HepG2 (cell line): ENCODE results near the gene SV2B. TPM values are rescaled to one million over a fixed set of nuclear protein-coding genes. Genes with fewer than 3 reads are reported as not detected.

Experiments used
- ATAC-seq: fragments of 200-7000 bp; cut with Tn5 transposase; 3 replicates; pipeline ENCODE4 v1.9.1; 2020; ENCODE audit warnings: mild to moderate bottlenecking, moderate library complexity
- BruUV-seq: library from RNA; stranded (reverse); fragments of 400-500 nt; replicated peaks from 2 replicates; lab custom pipeline; 2021; lab: Mats Ljungman, UMichigan
- CTCF ChIA-PET: fragments of 300-600 bp; formaldehyde crosslinking; extraction: SDS; loops from one replicate; lab custom pipeline; 2021; ENCODE audit warnings: low total read pairs, inconsistent platforms, low intra/inter-chr PET ratio; lab: Yijun Ruan, JAX
- POLR2A ChIA-PET: fragments of 350-600 bp; sonication (Branson Sonifier 250); formaldehyde crosslinking; loops from one replicate; lab custom pipeline; 2020; ENCODE audit warnings: antibody characterized with exemption, inconsistent platforms; lab: Yijun Ruan, JAX
- DNase-seq: peaks from one replicate; pipeline ENCODE4 v3.0.0-alpha.2; 2015; ENCODE audit warnings: low spot score
- FAIRE-seq: peaks from 3 replicates; lab custom pipeline; 2011; peaks lifted over from hg19 to GRCh38; lab: Jason Lieb, UNC
- H2AFZ ChIP-seq: one replicate; pipeline ENCODE4 v1.6.1; 2011; ENCODE audit warnings: low read length, inconsistent platforms
- H3K27ac ChIP-seq: fragments of 300-600 bp; 3 replicates; pipeline ENCODE4 v1.8.0; 2011; ENCODE audit warnings: mixed run types, mild to moderate bottlenecking, mixed read lengths, low read length, inconsistent platforms; ENCODE audit not compliant: insufficient read depth; ENCODE audit errors: extremely low read length
- H3K27me3 ChIP-seq, 2 experiments: fragments of 200-600 bp in 1 of 2; 2 replicates in 1 of 2; 3 replicates in 1 of 2; pipeline versions ENCODE4 v1.6.0 to v1.8.0; 2011; ENCODE audit warnings: low read length in 2 of 2, mild to moderate bottlenecking in 2 of 2, moderate library complexity in 2 of 2, inconsistent platforms in 1 of 2; ENCODE audit not compliant: insufficient read depth in 2 of 2, control insufficient read depth in 1 of 2
- H3K36me3 ChIP-seq, 2 experiments: fragments of 200-600 bp in 1 of 2; replicated peaks in 1 of 2; 2 replicates in 1 of 2; 3 replicates in 1 of 2; pipeline versions ENCODE4 v1.5.1 to v1.8.0; 2011; ENCODE audit warnings: low read length in 2 of 2, inconsistent platforms in 1 of 2; ENCODE audit not compliant: insufficient read depth in 2 of 2, control insufficient read depth in 1 of 2
- H3K4me1 ChIP-seq: 2 replicates; pipeline ENCODE4 v1.5.1; 2012; ENCODE audit warnings: low read length, inconsistent platforms; ENCODE audit not compliant: insufficient read depth
- H3K4me2 ChIP-seq: 2 replicates; pipeline ENCODE4 v1.6.0; 2011; ENCODE audit warnings: low read depth, low read length, inconsistent platforms
- H3K4me3 ChIP-seq, 3 experiments: fragments of 200-600 bp in 1 of 3; sonication (generic), shearing (Covaris generic) in 1 of 3; replicated peaks in 1 of 3; 2 replicates each; pipeline ENCODE4 v1.5.1; 2011 to 2016; ENCODE audit warnings: low read length in 3 of 3, inconsistent platforms in 2 of 3, low read depth in 2 of 3, mild to moderate bottlenecking in 2 of 3, control low read depth in 1 of 3, mixed read lengths in 1 of 3; ENCODE audit not compliant: insufficient read depth in 1 of 3
- H3K79me2 ChIP-seq: one replicate; pipeline ENCODE4 v1.6.1; 2011; ENCODE audit warnings: low read length, inconsistent platforms; ENCODE audit not compliant: insufficient read depth
- H3K9ac ChIP-seq: 2 replicates; pipeline ENCODE4 v1.6.0; 2011; ENCODE audit warnings: mild to moderate bottlenecking, low read depth, low read length, inconsistent platforms; ENCODE audit not compliant: insufficient read depth
- H3K9me3 ChIP-seq: 2 replicates; pipeline ENCODE4 v1.5.1; 2012; ENCODE audit warnings: mild to moderate bottlenecking, low read length
- H4K20me1 ChIP-seq: 2 replicates; pipeline ENCODE4 v1.6.0; 2011; ENCODE audit warnings: inconsistent platforms, mild to moderate bottlenecking, low read length, moderate library complexity; ENCODE audit not compliant: insufficient read depth
- KDM1A ChIP-seq: IDR thresholded peaks from 2 replicates; pipeline ENCODE4 v1.6.1; 2016; ENCODE audit warnings: missing compliant biosample characterization
- PAF1 ChIP-seq: IDR thresholded peaks from 2 replicates; pipeline ENCODE4 v1.6.1; 2016; ENCODE audit warnings: missing genetic modification reagents, missing compliant biosample characterization
- ZFP41 ChIP-seq: sonication (generic); formaldehyde crosslinking; IDR thresholded peaks from 2 replicates; pipeline ENCODE4 v1.4.0; 2020; ENCODE audit warnings: mild to moderate bottlenecking, missing genetic modification reagents, borderline replicate concordance
- ZNF446 ChIP-seq: sonication (generic); formaldehyde crosslinking; IDR thresholded peaks from 2 replicates; pipeline ENCODE4 v1.5.0; 2020; ENCODE audit warnings: mild to moderate bottlenecking, missing genetic modification reagents
- ZNF850 ChIP-seq: sonication (generic); formaldehyde crosslinking; conservative IDR thresholded peaks from 2 replicates; pipeline ENCODE4 v1.9.0; 2021; ENCODE audit warnings: mild to moderate bottlenecking, missing genetic modification reagents
- ZNF883 ChIP-seq: sonication (generic); formaldehyde crosslinking; IDR thresholded peaks from 2 replicates; pipeline ENCODE4 v1.5.1; 2020; ENCODE audit warnings: mild to moderate bottlenecking, missing genetic modification reagents; ENCODE audit errors: not compliant biosample characterization
- WGBS: methylation state at CpG from one replicate; pipeline ENCODE4 v1.1.6; 2017; ENCODE audit warnings: low lambda C conversion rate; 5-methylcytosine and 5-hydroxymethylcytosine counted together
- in situ Hi-C: cut with HindIII; loops from 2 replicates; pipeline ENCODE4 v1.10.0; 2017; ENCODE audit warnings: low pct_unique_long_range_greater_than_20kb; ENCODE audit not compliant: extremely low pct_ligation_motif_present
- intact Hi-C: fragments of 100-400 bp; cut with micrococcal nuclease; formaldehyde crosslinking; loops from one replicate; pipeline ENCODE4 v1.10.0; 2022; ENCODE audit not compliant: unreplicated experiment
- polyA plus RNA-seq, 8 experiments: library from polyadenylated mRNA; depleted of rRNA in 3 of 8; stranded (reverse) in 7 of 8; unstranded in 1 of 8; fragments of >200 nt; fragmentation: Illumina TruSeq in 4 of 8; extraction: Trizol in 4 of 8; gene quantifications; 2 replicates each; pipeline versions ENCODE4 v1.2.1 to v1.2.3, GENCODE V29; 2011 to 2016; ENCODE audit warnings: low read depth in 4 of 8, missing spikeins in 1 of 8, mixed read lengths in 1 of 8; ENCODE audit not compliant: insufficient read depth in 1 of 8
- total RNA-seq, 5 experiments: library from RNA; depleted of rRNA; stranded (reverse); fragments of >200 nt; fragmentation: Illumina TruSeq; extraction: Trizol; gene quantifications; 2 replicates each; pipeline ENCODE4 v1.2.3, GENCODE V29; 2016; ENCODE audit warnings: low read depth in 1 of 5
- TF ChIP-seq, protein P1 (sequence below): sonication (generic); formaldehyde crosslinking; IDR thresholded peaks from 2 replicates; pipeline ENCODE4 v1.5.0; 2020; ENCODE audit warnings: mild to moderate bottlenecking, missing genetic modification reagents, borderline replicate concordance

The SV2B gene
- total and polyA plus RNA-seq, 2 of the 13 experiments (the other 11 are each of a cell fraction or from before 2014, with no cell fraction given): not detected

DNA sequence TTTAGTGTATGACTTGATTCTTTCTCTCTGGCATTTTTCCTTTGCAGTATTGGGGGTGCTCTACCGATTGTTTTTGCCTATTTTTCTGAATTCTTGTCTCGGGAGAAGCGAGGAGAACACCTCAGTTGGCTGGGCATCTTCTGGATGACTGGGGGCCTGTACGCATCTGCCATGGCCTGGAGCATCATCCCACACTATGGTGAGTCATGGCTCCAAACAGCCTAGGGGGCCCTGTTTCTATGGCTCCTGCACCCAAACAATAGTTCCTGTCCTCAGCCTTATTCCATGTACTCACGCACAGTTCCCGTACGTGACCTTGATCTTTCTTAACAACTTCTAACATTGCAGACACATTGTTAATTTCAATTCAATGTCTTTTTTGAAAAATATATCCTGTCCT is 152.3 kb downstream of the SV2B start (continued):
- TF ChIP-seq KDM1A (no peak), ZNF883 (no peak)

DNA sequence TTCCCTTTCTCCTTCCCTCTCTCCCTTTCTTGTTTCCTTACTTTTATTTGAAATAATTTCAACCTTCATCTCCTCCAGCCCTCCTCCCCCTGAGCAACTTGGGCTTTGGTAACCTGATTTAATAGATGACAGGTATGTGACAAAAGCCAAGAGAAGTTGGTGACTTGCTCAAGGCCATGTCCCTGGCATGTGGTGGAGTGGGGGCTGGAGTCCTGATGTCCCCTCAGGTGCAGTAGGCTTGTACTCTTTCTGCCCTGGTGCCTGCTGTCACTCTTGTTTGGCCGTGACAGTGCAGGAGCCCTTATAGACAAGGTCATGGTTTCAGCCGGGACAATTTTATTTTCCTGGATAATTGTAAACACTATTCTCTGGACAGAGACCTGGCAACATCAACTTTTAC is 152.7 kb downstream of the SV2B start:
- BruUV-seq: no TSS peak
- intact Hi-C loops: no loop called here
- CTCF ChIA-PET: no interaction called here

More for the DNA sequence above, 152.7 kb downstream of the SV2B start:
- in situ Hi-C loops: loop anchor here (25.0 kb wide), 1 partner anchor 315 kb away; the partner anchor contains the start of genes HDDC3 and UNC45A
- H3K9me3 ChIP-seq: no peaks in the 10 kb centered on the region
- no peaks in the 10 kb centered on the region for H4K20me1 ChIP-seq
- no peaks in the 10 kb centered on the region for H3K4me1 ChIP-seq
- POLR2A ChIA-PET: no interaction called here
- H3K27me3 ChIP-seq: no peaks in the 10 kb centered on the region
- H3K79me2 ChIP-seq: no peaks in the 10 kb centered on the region
- H3K9ac ChIP-seq: no peak overlapping the region
- H3K4me3 ChIP-seq: no peak overlapping the region
- no peak for TF ChIP-seq ZNF850 (CRISPR knock-in tag)
- TF ChIP-seq PAF1 (CRISPR knock-in tag): no peak
- no peak for TF ChIP-seq ZNF446
- TF ChIP-seq, protein P1, sequence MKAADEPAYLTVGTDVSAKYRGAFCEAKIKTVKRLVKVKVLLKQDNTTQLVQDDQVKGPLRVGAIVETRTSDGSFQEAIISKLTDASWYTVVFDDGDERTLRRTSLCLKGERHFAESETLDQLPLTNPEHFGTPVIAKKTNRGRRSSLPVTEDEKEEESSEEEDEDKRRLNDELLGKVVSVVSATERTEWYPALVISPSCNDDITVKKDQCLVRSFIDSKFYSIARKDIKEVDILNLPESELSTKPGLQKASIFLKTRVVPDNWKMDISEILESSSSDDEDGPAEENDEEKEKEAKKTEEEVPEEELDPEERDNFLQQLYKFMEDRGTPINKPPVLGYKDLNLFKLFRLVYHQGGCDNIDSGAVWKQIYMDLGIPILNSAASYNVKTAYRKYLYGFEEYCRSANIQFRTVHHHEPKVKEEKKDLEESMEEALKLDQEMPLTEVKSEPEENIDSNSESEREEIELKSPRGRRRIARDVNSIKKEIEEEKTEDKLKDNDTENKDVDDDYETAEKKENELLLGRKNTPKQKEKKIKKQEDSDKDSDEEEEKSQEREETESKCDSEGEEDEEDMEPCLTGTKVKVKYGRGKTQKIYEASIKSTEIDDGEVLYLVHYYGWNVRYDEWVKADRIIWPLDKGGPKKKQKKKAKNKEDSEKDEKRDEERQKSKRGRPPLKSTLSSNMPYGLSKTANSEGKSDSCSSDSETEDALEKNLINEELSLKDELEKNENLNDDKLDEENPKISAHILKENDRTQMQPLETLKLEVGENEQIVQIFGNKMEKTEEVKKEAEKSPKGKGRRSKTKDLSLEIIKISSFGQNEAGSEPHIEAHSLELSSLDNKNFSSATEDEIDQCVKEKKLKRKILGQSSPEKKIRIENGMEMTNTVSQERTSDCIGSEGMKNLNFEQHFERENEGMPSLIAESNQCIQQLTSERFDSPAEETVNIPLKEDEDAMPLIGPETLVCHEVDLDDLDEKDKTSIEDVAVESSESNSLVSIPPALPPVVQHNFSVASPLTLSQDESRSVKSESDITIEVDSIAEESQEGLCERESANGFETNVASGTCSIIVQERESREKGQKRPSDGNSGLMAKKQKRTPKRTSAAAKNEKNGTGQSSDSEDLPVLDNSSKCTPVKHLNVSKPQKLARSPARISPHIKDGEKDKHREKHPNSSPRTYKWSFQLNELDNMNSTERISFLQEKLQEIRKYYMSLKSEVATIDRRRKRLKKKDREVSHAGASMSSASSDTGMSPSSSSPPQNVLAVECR: no peak
- no peak for TF ChIP-seq ZFP41 (CRISPR knock-in tag)
- WGBS: 0% methylated on average over 2 of the region's 2 CpGs
- no peak overlapping the region for H3K4me2 ChIP-seq
- FAIRE-seq: no peak
- no peak for DNase-seq
- H2AFZ ChIP-seq: no peak overlapping the region
- no peak for ATAC-seq
- H3K36me3 ChIP-seq: no peaks in the 10 kb centered on the region
- no peak overlapping the region for H3K27ac ChIP-seq
